Right renal pelvis (tissue), 4 donors: Measurements from ENCODE around the gene KIN. TPM values are rescaled to one million over a fixed set of nuclear protein-coding genes. Genes with fewer than 3 reads are reported as not detected.
"Not testable (repeated sequence)": the region's sequence is repeated elsewhere in the genome, so short reads cannot be mapped to it uniquely, and the experiment has no call there.

Experiments used
- DNase-seq, 4 donors: peaks; one replicate each; pipeline ENCODE4 v3.0.0-alpha.2; 2013; ENCODE audit warnings: low read depth in 4 of 4, low spot score in 3 of 4, missing footprints in 1 of 4
- polyA plus RNA-seq, 4 donors: library from polyadenylated mRNA; unstranded; fragments of 120-200 nt; gene quantifications; one replicate each; pipeline ENCODE4 v1.2.1, GENCODE V29; 2013; ENCODE audit not compliant: insufficient read length in 4 of 4

The KIN gene
- polyA plus RNA-seq = 10 to 100 TPM; 20.3 to 24.8 (median 24.3) TPM

- DNase-seq = peak; percentile 94 to 98 (median 94)
These were observed at the start of gene KIN, which contains the start of gene ATP5F1C for GRCh38 chr10:7787857-7788638. Gene KIN, minus strand, starts transcription at chr10:7787993. Its CDS starts 60 bp downstream, at chr10:7787933. Gene ATP5F1C, plus strand, starts transcription at chr10:7788177. Its CDS starts 31 bp downstream, at chr10:7788208.

GRCh38 chr10:7836571-7836970 lies 48.8 kb upstream of the KIN start:
- no peak for DNase-seq

GRCh38 chr10:7834262-7834661 lies 46.5 kb upstream of the KIN start:
- no peak for DNase-seq

GRCh38 chr10:7833210-7833609 lies 45.4 kb upstream of the KIN start:
- no peak for DNase-seq

DNA sequence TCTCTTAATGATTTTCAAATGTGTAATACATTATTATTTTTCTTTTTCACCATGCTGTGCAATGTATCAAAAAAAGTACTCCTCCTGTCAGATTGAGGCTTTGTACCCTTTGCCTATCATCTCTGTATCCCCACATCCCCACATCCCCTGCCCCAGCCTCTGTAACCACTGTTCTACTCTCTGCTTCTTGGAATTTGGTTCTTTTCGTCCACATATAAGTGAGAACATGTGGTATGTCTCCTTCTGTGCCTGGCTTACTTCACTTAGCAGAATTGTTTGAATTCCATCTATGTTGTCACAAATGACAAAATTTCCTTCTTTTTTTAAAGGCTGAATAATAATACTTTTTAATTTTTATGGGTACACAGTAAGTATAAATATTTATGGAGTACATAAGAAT lies 44.3 kb upstream of the KIN start:
- DNase-seq = no peak

- no peak for DNase-seq
These were observed 41.6 kb upstream of the KIN start for GRCh38 chr10:7829289-7829834.

GRCh38 chr10:7826971-7827370 lies 39.2 kb upstream of the KIN start:
- DNase-seq = no peak

DNA sequence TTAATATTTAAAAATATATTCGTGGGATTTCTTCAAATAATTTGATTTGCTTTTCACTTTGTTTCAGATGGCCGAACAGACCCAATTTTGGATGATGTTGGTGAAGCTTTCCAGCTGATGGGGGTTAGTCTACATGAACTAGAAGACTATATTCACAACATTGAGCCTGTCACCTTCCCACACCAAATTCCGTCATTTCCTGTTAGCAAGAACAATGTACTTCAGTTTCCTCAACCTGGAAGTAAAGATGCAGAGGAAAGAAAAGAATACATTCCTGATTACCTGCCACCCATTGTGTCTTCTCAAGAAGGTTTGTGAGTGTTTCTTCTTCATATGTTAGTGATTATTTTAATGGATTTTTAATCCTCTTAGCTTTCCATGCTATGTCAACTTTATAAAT lies 36.5 kb upstream of the KIN start:
- DNase-seq = no peak

DNA sequence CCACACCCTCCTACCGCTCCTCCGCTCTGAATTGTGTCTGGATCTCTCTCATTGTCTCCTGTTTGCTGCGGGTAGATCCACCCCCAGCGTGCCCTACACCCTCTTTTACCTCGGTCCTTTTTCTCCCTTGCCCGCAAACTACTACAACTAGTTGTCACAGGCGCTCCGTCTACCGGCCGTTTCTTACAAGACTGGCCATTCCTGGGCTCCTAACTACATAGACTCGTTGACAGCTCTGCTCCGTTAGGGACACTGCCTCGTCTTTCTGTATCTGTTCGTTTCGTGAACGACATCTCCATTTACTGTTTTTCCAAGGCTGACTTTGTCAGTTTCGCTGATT lies 31.3 kb upstream of the KIN start:
- peak; percentile 13 to 26 (median 15) for DNase-seq

GRCh38 chr10:7818295-7819120 lies 30.7 kb upstream of the KIN start, which contains the start of gene TAF3:
Gene TAF3, plus strand, starts transcription at chr10:7818505. Its CDS starts 205 bp downstream, at chr10:7818710.
- DNase-seq = peak; percentile 82 to 88 (median 84)

DNA sequence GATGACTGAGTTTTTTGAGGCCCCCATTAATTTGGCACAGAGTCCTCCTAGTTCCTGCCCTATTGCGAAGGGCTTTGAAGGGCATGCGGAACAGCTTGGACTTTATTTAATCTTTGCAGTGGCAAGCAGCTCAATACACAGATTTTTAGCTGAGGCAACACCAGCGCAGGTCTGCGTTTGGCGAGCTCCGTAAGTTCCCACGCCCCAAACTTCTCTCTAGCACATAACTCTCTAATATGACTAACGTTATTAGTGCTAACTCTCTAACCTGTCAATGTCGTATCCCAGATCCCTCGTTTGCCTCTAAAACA lies 30.1 kb upstream of the KIN start:
- no peak for DNase-seq

GRCh38 chr10:7817576-7817975 lies 29.8 kb upstream of the KIN start:
- DNase-seq = no peak

- DNase-seq = no peak
These were observed 25.7 kb upstream of the KIN start for GRCh38 chr10:7813481-7813880.

- not testable (repeated sequence) for DNase-seq
These were observed 23.9 kb upstream of the KIN start for GRCh38 chr10:7811743-7812142.

DNA sequence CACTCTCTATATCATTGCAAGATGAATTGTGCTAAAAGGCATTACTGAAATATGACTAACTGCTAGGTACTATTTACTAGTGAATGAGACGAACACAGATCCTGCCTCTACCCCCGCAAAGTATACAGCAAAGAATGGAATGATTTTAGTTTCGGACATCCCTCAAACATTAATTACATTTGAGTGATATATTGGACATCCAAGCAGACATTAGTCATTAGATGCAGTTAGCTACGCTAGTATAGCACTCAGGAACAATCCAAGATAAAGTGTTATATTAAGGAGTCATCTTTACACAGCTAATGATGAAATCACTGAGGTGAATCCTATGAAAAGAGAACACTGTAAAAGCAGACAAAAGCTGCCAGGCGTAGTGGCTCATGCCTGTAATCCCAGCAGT lies 23.2 kb upstream of the KIN start:
- DNase-seq = no peak

- DNase-seq = no peak
These were observed 22.6 kb upstream of the KIN start for GRCh38 chr10:7810443-7810842.

GRCh38 chr10:7808686-7809267 lies 21.0 kb upstream of the KIN start:
- DNase-seq = no peak

GRCh38 chr10:7804741-7805140 lies 16.9 kb upstream of the KIN start:
- no peak for DNase-seq

GRCh38 chr10:7804216-7804615 lies 16.4 kb upstream of the KIN start:
- no peak for DNase-seq

DNA sequence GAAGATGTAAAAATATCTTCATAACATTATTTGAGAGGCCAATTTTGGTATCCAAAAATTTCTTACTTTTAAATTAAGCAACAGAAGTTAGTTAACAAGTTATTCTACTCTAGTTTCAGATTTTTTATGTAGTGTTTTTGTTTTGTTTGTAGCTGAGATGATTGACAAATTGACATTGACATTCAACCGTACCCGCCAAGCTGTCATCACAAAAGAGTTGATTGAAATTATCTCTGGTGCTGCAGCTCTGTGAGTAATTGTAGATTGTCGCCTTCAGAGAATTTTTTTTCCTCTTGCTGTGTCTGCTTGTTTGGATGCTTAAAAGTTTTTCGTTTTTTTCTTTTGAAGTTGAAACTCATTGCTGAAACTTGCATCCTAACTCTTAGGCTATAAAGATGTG lies 14.8 kb upstream of the KIN start:
- no peak for DNase-seq

GRCh38 chr10:7797582-7797981 lies 9.8 kb upstream of the KIN start:
- no peak for DNase-seq
